GM12865 (cell line): ENCODE measurements around the gene ENAH.

Experiments used
- DNase-seq: peaks from one replicate; pipeline ENCODE4 v3.0.0; 2010; ENCODE audit warnings: low read depth
- H3K4me3 ChIP-seq: 2 replicates; pipeline ENCODE4 v1.5.1; 2011; ENCODE audit warnings: mild to moderate bottlenecking, low read depth, low read length, control low read depth
- CTCF ChIP-seq: IDR thresholded peaks from 2 replicates; pipeline ENCODE4 v1.5.1; 2011; ENCODE audit warnings: low read length, control low read depth, low read depth, inconsistent platforms; ENCODE audit not compliant: insufficient read depth; ENCODE audit errors: missing control alignments

Gene ENAH

GRCh38 chr1:225612287-225612686 lies 40.6 kb downstream of the ENAH start:
- no peak overlapping the region for H3K4me3 ChIP-seq
- no peak for DNase-seq
- TF ChIP-seq CTCF, result no peak

- no peak for TF ChIP-seq CTCF
- no peak overlapping the region for H3K4me3 ChIP-seq
- DNase-seq, result no peak
Measured at GRCh38 chr1:225611537-225612223, 41.2 kb downstream of the ENAH start.

- H3K4me3 ChIP-seq, result no peak overlapping the region
- DNase-seq, result no peak
- no peak for TF ChIP-seq CTCF
Measured at GRCh38 chr1:225610539-225610938, 42.4 kb downstream of the ENAH start.

- DNase-seq, result no peak
- H3K4me3 ChIP-seq, result no peak overlapping the region
- TF ChIP-seq CTCF, result no peak
Measured at GRCh38 chr1:225608014-225608796, 44.7 kb downstream of the ENAH start.

- TF ChIP-seq CTCF, result no peak
- no peak for DNase-seq
- no peak overlapping the region for H3K4me3 ChIP-seq
Measured at GRCh38 chr1:225607355-225607754, 45.6 kb downstream of the ENAH start.

- no peak for DNase-seq
- TF ChIP-seq CTCF, result no peak
- no peak overlapping the region for H3K4me3 ChIP-seq
Measured at GRCh38 chr1:225603538-225604354, 49.2 kb downstream of the ENAH start.
